Measurements from ENCODE around the gene UTP20.

DNA sequence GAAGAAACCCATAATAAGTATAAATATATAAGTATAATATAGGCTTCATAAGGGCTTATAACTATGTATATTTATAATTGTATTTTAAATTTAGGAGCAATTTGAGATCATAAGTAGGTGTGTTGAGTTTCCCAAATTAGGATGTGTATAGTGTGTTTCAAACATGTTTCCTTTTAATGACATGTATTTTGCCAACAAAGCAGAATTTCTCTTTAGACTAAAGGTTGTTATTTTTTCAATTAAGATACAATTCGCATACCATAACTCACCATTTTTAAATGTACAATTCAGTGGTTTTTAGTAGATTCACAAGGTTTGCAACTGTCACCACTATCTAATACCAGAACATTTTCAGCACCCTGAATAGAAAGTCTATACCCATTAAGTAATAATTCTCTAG lies 135.3 kb downstream of the UTP20 start:
- TF ChIP-seq, protein P1, sequence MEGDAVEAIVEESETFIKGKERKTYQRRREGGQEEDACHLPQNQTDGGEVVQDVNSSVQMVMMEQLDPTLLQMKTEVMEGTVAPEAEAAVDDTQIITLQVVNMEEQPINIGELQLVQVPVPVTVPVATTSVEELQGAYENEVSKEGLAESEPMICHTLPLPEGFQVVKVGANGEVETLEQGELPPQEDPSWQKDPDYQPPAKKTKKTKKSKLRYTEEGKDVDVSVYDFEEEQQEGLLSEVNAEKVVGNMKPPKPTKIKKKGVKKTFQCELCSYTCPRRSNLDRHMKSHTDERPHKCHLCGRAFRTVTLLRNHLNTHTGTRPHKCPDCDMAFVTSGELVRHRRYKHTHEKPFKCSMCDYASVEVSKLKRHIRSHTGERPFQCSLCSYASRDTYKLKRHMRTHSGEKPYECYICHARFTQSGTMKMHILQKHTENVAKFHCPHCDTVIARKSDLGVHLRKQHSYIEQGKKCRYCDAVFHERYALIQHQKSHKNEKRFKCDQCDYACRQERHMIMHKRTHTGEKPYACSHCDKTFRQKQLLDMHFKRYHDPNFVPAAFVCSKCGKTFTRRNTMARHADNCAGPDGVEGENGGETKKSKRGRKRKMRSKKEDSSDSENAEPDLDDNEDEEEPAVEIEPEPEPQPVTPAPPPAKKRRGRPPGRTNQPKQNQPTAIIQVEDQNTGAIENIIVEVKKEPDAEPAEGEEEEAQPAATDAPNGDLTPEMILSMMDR (IDR thresholded peaks at IDR 0.05): no peak
- TF ChIP-seq POLR2AphosphoS5 (IDR thresholded peaks at IDR 0.05; ENCODE audit: low read depth, low read length) (no peak), TEAD4 (IDR thresholded peaks at IDR 0.05; ENCODE audit: borderline replicate concordance, insufficient read depth) (no peak), GABPA (IDR thresholded peaks at IDR 0.05; ENCODE audit: low read depth) (no peak), MXI1 (IDR thresholded peaks at IDR 0.05; ENCODE audit: low read depth, low read length) (no peak), RXRA (IDR thresholded peaks at IDR 0.05; ENCODE audit: borderline replicate concordance, low read depth) (no peak), YY1 (IDR thresholded peaks at IDR 0.05; ENCODE audit: low read depth) (no peak)

Measured in SK-N-SH (cell line).